NCI-H69 (cell line): ENCODE results near the gene PNPLA1.
"Not testable (repeated sequence)": the region's sequence is repeated elsewhere in the genome, so short reads cannot be mapped to it uniquely, and the experiment has no call there.

Experiments used
- DNase-seq: peaks from one replicate; lab custom pipeline; 2025; lab: John Stamatoyannopoulos, UW

The PNPLA1 gene

GRCh38 chr6:36336208-36336710 lies 66.4 kb downstream of the PNPLA1 start:
- DNase-seq = no peak

GRCh38 chr6:36336779-36337241 lies 67.0 kb downstream of the PNPLA1 start, which contains the start of gene BNIP5:
Gene BNIP5, minus strand, starts transcription at chr6:36336888. Its CDS starts 6,198 bp downstream, at chr6:36330690.
- no peak for DNase-seq

- DNase-seq = peak; percentile 60
Measured at GRCh38 chr6:36337814-36338213, 68.0 kb downstream of the PNPLA1 start.

- not testable (repeated sequence) for DNase-seq
Measured at GRCh38 chr6:36338223-36338622, 68.4 kb downstream of the PNPLA1 start.

- DNase-seq = no peak
Measured at GRCh38 chr6:36339146-36339545, 69.3 kb downstream of the PNPLA1 start.

- DNase-seq = no peak
Measured at GRCh38 chr6:36340306-36340617, 70.4 kb downstream of the PNPLA1 start.

GRCh38 chr6:36340618-36341454 lies 71.0 kb downstream of the PNPLA1 start:
- peak; percentile 77 for DNase-seq

GRCh38 chr6:36343109-36343680 lies 73.3 kb downstream of the PNPLA1 start:
- DNase-seq = no peak

GRCh38 chr6:36345681-36346466 lies 76.0 kb downstream of the PNPLA1 start:
- peak; percentile 29 for DNase-seq

GRCh38 chr6:36346486-36347273 lies 76.8 kb downstream of the PNPLA1 start:
- DNase-seq = no peak

- DNase-seq = no peak
Measured at GRCh38 chr6:36347621-36348020, 77.8 kb downstream of the PNPLA1 start.

- DNase-seq = peak; percentile 96
Measured at GRCh38 chr6:36349240-36349639, 79.4 kb downstream of the PNPLA1 start.

GRCh38 chr6:36350082-36350481 lies 80.2 kb downstream of the PNPLA1 start:
- peak; percentile 25 for DNase-seq

GRCh38 chr6:36350681-36351571 lies 81.1 kb downstream of the PNPLA1 start:
- DNase-seq = peak; percentile 36

GRCh38 chr6:36352477-36353157 lies 82.8 kb downstream of the PNPLA1 start:
- DNase-seq = no peak

GRCh38 chr6:36353411-36353915 lies 83.6 kb downstream of the PNPLA1 start:
- peak; percentile 68 for DNase-seq

GRCh38 chr6:36355819-36356218 lies 86.0 kb downstream of the PNPLA1 start:
- DNase-seq = no peak

- no peak for DNase-seq
Measured at GRCh38 chr6:36357872-36358225, 88.0 kb downstream of the PNPLA1 start.
